Peyer's patch (tissue), 4 donors: ENCODE measurements around the gene SLC22A13.

Experiments
- POLR2A ChIP-seq, 2 donors: fragments of 450-650 bp; IDR thresholded peaks; one replicate each; pipeline ENCODE4 v1.5.1; 2017; ENCODE audit warnings: antibody characterized with exemption in 2 of 2, mild to moderate bottlenecking in 2 of 2, moderate library complexity in 2 of 2
- TF ChIP-seq, protein P1 (sequence below), 6 experiments: fragments of 450-650 bp in 4 of 6; fragments of 200-600 bp in 2 of 6; sonication (generic) in 1 of 6; IDR thresholded peaks; one replicate each; pipeline ENCODE4 v1.5.1; 2017 to 2019; ENCODE audit warnings: antibody characterized with exemption in 6 of 6, mild to moderate bottlenecking in 3 of 6, moderate library complexity in 1 of 6

DNA sequence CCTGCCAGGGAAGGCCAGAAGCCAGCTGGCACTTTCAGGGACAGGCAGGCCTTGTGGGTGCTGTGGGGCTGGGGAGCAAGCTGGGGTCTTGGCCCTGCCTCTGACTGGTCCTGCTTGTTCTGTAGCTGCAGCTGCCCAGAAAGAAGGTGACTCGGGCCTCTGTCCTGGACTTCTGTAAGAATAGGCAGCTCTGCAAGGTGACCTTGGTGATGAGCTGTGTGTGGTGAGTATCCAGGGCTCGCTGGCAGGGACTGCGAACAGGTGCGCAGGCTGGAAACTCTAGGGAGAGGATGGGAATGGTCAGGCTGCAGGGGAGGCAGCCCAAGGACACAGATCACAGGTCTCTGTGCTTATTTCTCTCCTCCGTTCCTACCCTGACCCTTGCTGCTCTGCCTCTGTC lies 47.7 kb downstream of the SLC22A13 start:
- no peak for TF ChIP-seq POLR2A (IDR thresholded peaks at IDR 0.05)
- TF ChIP-seq, protein P1, sequence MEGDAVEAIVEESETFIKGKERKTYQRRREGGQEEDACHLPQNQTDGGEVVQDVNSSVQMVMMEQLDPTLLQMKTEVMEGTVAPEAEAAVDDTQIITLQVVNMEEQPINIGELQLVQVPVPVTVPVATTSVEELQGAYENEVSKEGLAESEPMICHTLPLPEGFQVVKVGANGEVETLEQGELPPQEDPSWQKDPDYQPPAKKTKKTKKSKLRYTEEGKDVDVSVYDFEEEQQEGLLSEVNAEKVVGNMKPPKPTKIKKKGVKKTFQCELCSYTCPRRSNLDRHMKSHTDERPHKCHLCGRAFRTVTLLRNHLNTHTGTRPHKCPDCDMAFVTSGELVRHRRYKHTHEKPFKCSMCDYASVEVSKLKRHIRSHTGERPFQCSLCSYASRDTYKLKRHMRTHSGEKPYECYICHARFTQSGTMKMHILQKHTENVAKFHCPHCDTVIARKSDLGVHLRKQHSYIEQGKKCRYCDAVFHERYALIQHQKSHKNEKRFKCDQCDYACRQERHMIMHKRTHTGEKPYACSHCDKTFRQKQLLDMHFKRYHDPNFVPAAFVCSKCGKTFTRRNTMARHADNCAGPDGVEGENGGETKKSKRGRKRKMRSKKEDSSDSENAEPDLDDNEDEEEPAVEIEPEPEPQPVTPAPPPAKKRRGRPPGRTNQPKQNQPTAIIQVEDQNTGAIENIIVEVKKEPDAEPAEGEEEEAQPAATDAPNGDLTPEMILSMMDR (IDR thresholded peaks at IDR 0.05), result no peak
